SKM-1 (cell line): ENCODE results near the gene VWC2.
"Not testable (repeated sequence)": the region's sequence is repeated elsewhere in the genome, so short reads cannot be mapped to it uniquely, and the experiment has no call there.

Source experiments
- DNase-seq: peaks from one replicate; lab custom pipeline; 2025; ENCODE audit not compliant: unreplicated experiment; lab: John Stamatoyannopoulos, UW

Gene VWC2

GRCh38 chr7:49850921-49851613, 77.6 kb downstream of the VWC2 start:
- DNase-seq, result no peak

- not testable (repeated sequence) for DNase-seq
Observed at GRCh38 chr7:49851614-49851934, 78.1 kb downstream of the VWC2 start.

GRCh38 chr7:49852619-49853462, 79.4 kb downstream of the VWC2 start:
- DNase-seq, result peak; percentile 66

- no peak for DNase-seq
Observed at GRCh38 chr7:49855281-49855980, 82.0 kb downstream of the VWC2 start.

GRCh38 chr7:49860293-49860692, 86.9 kb downstream of the VWC2 start:
- no peak for DNase-seq

- no peak for DNase-seq
Observed at GRCh38 chr7:49866076-49866735, 92.8 kb downstream of the VWC2 start.

- DNase-seq, result no peak
Observed at GRCh38 chr7:49866910-49867309, 93.5 kb downstream of the VWC2 start.

- no peak for DNase-seq
Observed at GRCh38 chr7:49873420-49873819, 100.0 kb downstream of the VWC2 start.

- DNase-seq, result no peak
Observed at GRCh38 chr7:49875336-49875735, 101.9 kb downstream of the VWC2 start.

- DNase-seq, result no peak
Observed at GRCh38 chr7:49876202-49876601, 102.8 kb downstream of the VWC2 start.

- DNase-seq, result no peak
Observed at GRCh38 chr7:49878089-49878488, 104.7 kb downstream of the VWC2 start.

- DNase-seq, result no peak
Observed at GRCh38 chr7:49878627-49879026, 105.2 kb downstream of the VWC2 start.

- DNase-seq, result no peak
Observed at GRCh38 chr7:49883933-49884332, 110.5 kb downstream of the VWC2 start.

- DNase-seq, result no peak
Observed at GRCh38 chr7:49885593-49886285, 112.3 kb downstream of the VWC2 start.

GRCh38 chr7:49892481-49892880, 119.0 kb downstream of the VWC2 start:
- no peak for DNase-seq

- DNase-seq, result no peak
Observed at GRCh38 chr7:49893131-49893530, 119.7 kb downstream of the VWC2 start.

GRCh38 chr7:49894543-49894942, 121.1 kb downstream of the VWC2 start:
- DNase-seq, result no peak

- no peak for DNase-seq
Observed at GRCh38 chr7:49911909-49912308, 138.5 kb downstream of the VWC2 start.

GRCh38 chr7:49926720-49927119, 153.3 kb downstream of the VWC2 start:
- no peak for DNase-seq

GRCh38 chr7:49927631-49928030, 154.2 kb downstream of the VWC2 start:
- DNase-seq, result no peak

- DNase-seq, result no peak
Observed at GRCh38 chr7:49928787-49929186, 155.3 kb downstream of the VWC2 start.
